Stimulated activated CD8-positive, alpha-beta memory T cell treated with anti-CD3 and anti-CD28 coated beads, Interleukin-7, amount 100 ng/mL, for 24 hours (primary cell): ENCODE results near the gene PALD1.
"Not testable (repeated sequence)": the region's sequence is repeated elsewhere in the genome, so short reads cannot be mapped to it uniquely, and the experiment has no call there.

Experiments used
- DNase-seq: peaks from one replicate; pipeline ENCODE4 v3.0.0-alpha.2; 2020; ENCODE audit warnings: low read depth

Gene PALD1

DNA sequence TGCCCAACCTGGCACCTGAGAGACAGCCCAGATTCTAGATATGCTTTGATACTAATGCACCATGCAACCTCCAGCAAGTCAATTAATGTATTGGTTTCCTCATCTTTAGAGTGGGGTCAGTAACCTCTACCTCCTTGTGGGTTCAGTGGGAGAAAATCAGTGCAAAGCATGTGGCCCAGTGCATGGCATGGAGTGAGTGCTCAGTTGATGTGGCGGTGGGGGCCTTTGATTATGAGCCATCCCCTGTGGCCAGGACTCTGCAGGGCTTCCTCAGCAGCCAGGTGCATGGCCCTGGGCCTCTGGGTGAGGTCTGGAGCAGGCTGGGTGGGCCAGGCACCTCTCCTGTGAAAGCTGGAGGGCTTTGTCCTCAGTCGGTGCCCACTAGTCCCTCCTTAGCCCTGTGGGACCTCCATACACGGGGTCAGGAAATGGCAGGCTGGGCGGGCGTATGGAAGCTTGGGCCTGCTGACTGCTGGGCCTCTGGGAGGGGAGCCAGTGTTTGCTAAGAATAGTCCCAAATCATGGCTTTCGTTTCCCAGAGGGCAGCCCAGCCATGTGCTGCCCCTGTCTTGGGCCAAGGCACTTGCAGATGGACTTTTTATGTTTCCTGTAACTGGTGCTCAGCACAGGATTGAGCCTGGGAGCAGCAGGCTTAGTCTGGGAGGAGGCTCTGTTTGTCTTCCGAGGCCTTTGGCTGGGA is 3.4 kb downstream of the PALD1 start:
- DNase-seq: no peak

DNA sequence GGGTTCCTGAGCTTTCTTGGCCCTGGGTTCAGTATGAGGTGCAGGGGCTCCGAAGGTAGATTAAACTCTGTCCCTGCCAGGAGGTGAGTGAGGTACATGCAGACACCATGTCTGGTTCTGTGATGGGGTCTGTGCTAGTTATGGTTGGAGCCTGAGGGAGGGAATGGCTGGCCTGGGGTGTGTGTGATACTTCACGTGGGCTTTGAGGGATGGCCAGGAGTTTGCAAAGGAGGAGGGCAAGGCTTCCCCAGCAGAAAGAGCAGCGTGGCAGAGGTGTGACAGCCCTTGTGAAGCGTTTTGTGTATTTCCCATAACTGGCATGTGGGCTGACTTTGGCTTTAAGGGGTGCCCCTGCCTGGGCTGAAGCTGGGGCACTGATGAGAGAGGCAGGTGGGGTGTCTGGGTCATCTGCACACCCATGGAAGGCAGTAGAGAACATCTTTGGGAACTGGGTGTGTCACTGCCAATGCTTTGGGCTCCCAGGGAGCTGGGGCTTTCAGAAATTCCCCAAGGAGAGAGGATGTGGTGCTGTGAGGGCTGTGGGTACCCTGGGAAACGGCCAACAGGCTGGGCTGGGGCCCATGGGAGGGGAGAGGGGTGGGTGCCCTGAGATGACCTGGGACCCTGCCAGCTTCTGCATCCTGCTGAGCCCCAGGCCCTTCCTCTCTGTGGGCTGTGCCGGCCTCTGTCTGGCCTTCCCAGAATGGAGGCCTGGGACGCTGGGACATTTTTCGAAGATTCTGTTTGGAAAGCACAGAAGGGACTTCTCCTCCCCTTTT is 4.6 kb downstream of the PALD1 start:
- DNase-seq: no peak

DNA sequence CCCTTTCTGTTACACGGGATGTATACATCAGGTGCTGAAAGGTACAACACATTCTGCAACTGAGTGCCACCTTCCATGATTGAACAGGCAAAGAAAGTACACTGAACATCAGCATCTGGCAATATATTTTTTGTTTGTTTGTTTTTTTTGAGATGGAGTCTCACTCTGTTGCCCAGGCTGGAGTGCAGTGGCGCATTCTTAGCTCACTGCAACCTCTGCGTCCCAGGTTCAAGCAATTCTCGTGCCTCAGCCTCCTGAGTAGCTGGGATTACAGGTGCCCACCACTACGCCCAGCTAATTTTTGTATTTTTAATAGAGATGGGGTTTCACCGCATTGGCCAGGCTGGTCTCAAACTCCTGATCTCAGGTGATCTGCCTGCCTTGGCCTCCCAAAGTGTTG is 5.3 kb downstream of the PALD1 start:
- DNase-seq: not testable (repeated sequence)

DNA sequence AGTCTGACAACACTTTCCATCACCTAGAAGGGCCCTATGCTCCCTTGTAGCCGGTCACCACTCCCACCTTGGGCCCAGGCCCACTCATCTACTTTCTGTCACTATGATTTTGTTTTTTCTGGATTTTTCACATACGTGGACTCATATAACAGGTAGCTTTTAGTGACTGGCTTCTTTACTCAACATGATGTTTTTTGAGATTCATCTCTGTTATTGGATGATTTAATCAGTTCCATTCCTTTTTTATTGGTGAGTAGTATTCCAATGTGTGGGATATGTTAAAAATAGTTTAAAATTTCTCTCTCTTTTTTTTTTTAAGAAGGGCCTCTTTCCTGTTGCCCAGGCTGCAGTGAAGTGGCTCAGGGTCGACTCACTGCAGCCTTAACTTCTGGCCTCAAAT is 9.3 kb downstream of the PALD1 start:
- DNase-seq: no peak

DNA sequence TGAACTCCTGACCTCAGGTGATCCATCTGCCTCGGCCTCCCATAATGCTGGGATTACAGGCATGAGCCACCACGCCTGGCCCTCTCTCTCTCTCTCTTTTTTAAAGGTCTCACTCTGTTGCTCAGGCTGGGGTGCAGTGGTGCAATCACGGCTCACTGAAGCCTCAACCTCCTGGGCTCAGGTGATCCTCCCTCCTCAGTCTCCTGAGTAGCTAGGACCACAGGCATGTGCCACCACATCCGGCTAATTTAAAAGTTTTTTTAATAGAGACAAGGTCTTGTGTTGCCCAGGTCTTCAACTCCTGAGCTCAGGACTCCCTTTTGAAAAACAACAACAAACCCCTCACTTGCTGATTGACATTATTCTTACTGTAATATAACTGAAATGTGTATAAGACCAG is 11.6 kb downstream of the PALD1 start:
- DNase-seq: no peak

DNA sequence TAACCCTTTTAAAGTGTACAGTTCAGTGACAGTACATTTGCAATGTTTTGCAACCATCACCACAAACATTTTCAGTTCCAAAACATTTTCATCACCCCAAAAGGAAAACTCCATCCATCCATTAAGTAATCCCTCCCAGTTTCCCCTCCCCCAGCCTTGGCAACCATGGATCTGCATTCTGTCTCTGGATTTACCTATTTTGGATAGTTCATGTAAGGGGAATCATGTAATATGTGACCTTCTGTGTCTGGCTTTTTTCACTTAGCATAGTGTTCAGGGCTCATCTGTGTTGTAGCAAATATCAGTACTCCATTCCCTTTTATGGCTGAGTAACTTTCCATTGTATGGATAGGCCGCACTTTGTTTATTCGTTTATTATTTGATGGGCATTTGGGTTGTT is 13.0 kb downstream of the PALD1 start:
- DNase-seq: no peak

DNA sequence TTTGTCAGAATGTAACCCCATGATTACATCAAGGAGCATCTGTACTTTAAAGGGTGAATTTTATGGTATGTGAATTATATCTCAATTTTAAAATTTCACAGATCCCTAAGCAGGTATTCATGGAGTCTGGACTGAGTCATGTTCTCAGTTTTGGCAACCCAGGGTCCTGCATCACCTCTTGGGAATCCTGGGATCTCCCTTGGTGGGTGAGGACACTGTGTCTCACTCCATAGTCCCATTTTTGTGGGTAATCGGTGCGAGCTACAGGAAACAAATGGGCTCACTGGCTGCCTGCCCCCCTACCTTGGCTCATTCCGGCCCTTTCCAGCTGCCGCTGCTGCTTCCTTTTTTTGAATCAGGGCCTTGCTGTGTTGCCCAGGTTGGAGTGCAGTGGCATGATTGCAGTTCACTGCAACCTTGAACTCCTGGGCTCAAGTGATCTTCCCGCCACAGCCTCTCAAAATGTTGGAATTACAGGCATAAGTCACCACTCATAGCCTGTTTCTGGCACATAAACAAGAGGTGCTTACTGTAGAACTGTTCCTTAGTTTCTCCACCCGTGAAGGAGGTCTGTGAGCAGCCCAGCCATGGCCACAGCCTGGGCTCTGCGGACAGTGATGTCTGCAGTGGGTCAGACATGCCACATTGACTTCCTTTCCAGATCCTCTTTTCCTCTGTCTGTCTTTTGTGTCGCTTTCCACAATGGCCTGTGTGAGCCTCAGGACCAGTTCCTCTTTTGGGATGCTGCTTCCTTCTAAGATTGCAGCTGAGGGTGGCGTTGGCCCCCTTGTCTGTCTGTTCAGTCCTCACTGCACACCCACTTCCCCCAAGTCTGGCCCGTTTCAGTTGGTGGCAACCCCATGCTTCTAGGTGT is 14.5 kb downstream of the PALD1 start:
- no peak for DNase-seq

DNA sequence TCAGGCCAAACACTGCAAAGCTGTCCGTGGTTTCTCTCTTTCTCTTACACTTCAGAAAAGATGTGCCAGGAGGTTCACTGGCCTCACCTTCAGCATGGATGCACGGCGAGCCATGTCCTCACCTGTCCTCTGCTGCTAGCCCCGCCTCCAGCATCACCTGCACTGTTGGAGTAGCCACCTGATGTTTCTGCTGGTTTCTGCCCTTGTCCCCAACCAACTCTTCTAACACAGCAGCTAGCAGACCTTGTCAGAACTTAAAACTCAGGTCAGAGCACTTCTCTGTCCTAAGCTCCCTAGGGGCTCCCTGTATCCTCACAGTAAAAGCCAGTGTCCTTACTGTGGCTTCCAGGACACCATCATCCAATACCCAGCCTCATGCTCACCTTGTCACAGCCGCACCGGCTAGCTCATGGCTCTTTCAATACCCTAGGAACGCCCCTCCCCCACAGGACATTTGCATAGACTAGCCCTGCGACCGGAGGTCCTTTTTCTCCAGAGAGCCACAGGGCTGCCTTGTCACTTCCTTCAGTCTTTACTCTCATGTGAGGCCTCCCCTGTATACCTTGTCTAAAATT is 15.2 kb downstream of the PALD1 start:
- no peak for DNase-seq

DNA sequence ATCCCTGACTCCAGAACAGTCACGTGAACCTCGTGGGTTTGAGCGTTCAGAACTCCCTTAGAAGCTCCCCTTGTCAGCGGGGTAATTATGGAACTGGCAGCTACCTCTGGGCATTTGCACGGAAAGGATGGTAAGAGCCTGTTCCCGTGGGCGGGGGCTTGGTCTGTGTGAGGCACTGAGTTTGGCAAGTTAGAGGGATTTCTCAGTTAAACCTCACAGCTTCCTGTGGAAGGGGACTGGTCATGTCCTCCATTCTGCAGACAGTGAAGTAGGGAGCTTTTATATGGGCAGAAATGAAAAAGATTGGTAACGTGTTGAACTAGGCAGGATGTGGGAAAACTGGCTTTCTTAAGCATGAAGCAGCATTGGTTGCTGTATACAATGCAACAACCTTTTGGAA is 16.0 kb downstream of the PALD1 start:
- DNase-seq: no peak

DNA sequence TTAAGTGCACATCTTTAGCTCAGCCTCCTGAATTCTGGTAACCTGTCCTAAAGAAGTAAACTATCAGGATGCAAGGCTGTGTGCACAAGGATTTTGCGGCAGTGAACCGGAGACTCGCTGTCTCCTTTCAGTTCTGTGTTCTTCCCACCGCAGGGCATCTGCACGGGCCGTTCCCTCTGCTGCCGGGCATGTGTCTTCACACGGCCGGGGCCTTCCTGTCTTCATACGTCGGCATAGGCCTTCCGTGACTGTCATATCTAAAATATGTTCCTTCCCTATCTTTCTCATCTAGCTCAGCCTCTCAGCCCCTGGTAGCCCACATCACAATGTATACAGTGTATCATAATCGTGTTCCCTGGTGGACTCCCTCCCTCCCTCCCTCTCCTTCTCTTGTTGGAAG is 16.4 kb downstream of the PALD1 start:
- no peak for DNase-seq

DNA sequence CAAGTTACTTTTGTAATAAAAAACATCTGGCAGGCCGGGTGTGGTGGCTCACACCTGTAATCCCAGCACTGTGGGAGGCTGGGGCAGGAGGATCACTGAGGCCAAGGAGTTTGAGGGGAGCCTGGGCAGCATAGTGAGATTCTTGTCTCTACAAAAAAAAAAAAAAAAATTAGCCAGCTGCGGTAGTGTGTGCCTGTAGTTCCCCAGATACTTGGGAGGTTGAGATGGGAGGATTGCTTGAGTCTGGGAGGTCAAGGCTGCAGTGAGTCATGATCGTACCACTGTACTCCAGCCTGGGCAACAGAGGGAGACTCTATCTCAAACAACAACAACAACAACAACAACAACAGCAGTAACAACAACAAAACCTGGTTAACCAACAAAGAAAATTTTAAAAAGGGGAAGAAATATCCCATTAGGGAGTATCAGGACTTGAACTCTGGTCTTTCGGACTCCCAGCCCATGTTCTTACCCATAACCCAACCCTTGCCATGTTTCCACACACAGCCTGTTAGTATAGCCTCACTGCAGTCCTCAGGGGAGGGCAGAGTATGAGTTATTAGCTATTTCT is 17.2 kb downstream of the PALD1 start:
- DNase-seq: no peak

DNA sequence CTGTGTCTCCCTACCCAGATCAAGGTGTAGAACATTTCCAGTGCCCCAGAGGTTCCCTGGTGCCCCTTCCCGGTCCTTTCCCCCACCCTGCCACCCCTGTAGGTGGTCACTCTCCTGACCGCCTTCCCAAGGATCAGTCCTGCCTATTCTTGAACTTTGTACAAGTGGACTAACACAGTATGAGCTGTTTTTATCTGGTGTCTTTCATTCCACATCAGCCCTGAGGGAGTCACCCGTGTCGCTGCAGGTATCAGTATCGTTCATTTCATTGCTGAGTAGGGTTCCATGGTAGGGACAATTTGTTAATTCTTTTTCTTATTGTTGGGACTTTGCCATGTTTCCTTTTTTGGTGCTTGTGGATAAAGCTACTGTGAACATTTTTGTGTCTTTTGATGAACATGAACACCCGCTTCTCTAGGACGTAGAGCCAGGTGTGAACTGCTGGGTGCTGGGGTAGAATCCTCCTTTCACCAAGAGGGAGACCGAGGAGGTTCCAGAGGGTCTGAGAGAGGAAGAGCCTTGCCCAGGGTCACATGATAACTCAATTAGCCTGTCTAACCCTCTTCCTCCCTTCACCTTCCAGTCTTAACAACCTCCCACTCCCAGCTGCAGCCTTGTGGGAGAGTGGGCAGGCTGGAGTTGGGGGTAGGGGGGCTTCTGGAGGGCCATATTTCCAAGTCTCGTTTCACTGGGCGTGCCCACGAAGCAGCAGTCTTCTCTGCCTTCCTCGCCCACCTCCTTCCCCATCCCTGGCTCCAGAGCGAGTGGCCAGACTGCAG is 18.0 kb downstream of the PALD1 start:
- DNase-seq: no peak

DNA sequence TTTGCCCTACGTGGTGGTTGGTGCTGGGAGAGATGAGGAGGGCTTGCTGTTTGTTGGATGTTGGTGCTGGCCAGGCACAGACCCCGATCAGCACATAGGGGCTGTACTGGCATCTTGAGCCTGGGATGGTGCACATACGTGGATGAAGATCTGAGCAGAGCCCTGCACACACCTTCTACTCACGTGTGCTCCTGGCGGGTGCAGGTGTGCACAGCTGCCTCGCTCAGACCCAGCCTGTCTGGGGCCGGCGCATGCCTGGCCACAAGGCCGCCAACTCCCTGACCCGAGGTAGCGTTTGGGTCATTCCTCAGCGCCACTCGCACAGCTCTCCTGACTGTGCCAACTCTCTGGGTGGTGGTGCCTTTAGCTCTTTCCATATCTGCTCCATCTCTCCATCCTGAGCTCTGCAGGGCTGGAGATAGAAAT is 18.6 kb downstream of the PALD1 start:
- no peak for DNase-seq

DNA sequence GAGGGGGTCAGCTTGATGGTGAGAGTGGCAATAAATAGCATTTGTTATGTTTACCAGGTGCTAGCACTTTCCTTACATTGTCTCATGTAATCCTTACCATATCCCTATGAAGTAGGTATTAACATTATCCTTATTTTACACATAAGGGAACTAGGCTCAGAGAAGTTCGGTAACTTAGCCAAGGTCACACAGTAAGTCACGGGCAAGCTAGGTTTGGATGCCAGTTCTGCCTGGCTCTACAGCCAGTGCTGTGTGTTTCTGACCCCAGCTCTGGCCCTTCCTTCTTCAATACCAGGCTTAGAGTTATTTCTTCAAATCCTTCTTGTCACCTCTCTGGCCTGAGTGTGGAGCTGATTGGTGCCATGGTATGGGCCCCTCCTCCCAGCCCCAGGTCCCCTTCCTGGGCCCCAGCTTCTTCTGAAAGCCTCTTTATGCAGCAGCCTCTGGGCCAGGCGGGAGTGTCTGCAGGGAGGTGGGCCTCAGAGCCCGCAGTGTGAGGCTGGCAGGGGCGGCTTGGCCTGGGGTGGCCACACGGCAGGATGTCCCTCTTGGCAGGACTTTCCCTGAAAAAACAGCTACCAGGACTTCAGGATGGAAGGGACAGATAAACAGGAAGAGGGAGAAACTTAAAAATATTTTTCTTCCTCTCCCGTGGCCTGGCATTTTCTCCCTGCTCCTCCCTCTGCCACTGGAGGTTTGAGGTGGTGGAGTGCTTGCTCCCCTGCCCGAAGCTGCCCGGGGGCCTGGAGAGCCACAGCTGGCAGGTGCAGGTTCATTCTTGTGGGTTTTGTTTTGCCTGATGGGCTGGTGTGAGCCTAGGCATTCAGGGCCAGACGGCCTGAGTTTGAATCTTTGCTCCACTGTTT is 20.6 kb downstream of the PALD1 start:
- no peak for DNase-seq

DNA sequence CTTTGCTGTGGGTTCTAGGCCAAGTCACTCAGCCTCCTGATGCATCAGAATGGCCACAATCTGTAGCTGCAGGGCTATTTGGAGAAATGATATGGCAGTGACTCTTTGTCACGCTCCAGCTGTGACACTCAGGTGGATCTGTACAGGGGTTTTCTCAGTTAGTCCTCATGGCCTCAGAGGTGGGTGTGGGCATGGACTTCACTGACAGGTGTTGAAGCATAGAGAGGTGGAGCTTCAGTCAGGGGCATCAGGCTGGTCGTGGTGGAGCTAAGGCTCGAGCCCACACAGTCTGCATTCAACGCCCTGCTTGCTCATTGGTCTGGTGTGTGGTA is 21.2 kb downstream of the PALD1 start:
- no peak for DNase-seq

DNA sequence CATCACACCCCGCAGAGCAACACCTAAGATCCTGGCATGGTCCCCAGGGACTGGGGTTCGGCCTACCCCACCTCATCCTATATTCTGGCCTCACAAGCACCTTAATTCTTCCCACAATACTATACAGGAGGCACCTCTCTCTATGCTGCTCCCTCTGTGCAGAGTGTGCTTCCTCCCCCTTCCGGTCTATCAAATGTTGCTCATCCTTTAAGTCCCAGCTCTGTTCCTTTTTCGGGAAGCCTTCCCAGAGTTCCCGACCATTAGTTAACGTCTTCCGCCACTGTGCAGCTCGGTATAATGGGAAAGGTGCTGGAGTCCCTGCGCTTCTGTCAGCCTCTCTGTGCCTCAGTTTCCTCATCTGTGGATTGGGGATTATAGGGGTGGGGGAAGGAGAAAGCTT is 21.8 kb downstream of the PALD1 start:
- DNase-seq: no peak

DNA sequence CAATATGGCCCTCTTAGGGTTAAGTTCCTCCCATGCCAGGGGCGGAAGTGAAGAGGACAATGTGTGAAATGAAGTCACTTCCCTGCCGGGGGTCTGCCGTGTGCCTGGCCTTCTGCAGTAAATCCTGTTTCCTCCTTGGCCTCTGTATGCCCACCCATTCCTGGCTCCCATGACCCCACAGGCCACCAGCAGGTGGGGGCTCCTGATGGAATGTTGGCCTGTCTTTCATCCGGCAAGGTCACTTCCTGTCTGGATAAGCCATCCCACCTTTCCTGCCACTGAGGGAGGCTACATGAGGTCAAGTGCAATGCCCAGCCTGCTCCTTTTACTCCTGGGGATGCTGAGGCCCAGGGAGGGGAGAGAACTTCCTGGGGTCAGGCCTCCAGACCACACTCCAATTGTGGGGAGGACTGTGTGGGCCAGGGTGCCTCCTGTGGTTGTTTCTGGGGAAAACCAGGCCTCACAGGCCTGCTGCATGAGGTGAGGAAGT is 22.3 kb downstream of the PALD1 start:
- no peak for DNase-seq

DNA sequence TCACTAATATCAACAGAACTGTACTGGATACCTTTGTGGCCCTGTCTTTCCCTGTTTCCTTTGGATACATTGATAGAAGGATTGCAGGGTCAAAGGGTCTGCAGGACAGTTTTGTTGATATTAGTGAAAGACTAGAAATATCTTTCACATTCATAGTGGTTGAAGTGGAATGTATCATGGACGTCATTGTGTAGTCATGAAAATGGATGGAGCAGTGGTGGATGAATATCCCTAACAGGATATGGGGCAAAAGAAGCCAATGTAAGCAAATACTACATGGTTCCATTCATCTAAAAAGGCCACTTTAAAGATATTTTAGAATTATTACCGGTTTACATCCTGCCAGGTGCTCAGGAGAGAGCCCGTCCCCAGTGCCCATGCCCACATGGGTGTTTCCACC is 23.8 kb downstream of the PALD1 start:
- no peak for DNase-seq

DNA sequence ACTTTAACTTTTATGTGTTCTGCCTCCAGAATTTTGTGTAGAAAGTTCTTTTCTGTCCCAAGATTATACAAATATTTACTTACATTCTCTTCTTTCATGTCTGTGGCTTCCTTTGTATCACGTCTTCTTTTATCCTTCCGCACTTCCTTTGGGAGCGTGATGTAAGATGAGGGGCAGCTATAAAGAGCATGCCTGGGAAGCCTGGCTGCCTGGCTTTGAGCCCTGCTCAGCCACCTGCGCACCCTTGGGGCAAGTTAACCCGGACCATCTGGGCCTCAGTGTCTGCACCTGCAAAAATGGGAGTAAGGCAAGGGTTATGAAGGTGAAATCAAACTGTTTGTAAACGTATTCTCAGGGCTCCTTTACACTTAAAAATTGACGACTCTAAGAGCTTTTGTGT is 25.2 kb downstream of the PALD1 start:
- no peak for DNase-seq
